H54 (cell line): Measurements from ENCODE around the gene MAP2K2.

Experiments used
- DNase-seq: peaks from one replicate; pipeline ENCODE4 v3.0.0; 2011; ENCODE audit warnings: low spot score, mixed read lengths; ENCODE audit not compliant: insufficient read length
- FAIRE-seq: peaks from 3 replicates; lab custom pipeline; 2011; peaks lifted over from hg19 to GRCh38; lab: Jason Lieb, UNC
- POLR2A ChIP-seq: IDR thresholded peaks from 2 replicates; pipeline ENCODE4 v1.6.1; 2011; ENCODE audit warnings: low read depth, mild to moderate bottlenecking, low read length

MAP2K2 gene

GRCh38 chr19:4051175-4052101 lies 72.5 kb downstream of the MAP2K2 start:
- TF ChIP-seq POLR2A, result no peak
- DNase-seq (peak; percentile 97), FAIRE-seq (no peak)

- TF ChIP-seq POLR2A, result no peak
- DNase-seq (no peak), FAIRE-seq (no peak)
Measured at GRCh38 chr19:4049432-4049831, 74.5 kb downstream of the MAP2K2 start.

- no peak for TF ChIP-seq POLR2A
- FAIRE-seq (no peak), DNase-seq (no peak)
Measured at GRCh38 chr19:4046946-4047683, 76.8 kb downstream of the MAP2K2 start.

- DNase-seq (no peak), FAIRE-seq (no peak)
- no peak for TF ChIP-seq POLR2A
Measured at GRCh38 chr19:4046362-4046691, 77.6 kb downstream of the MAP2K2 start.

- DNase-seq (no peak), FAIRE-seq (no peak)
- TF ChIP-seq POLR2A, result no peak
Measured at GRCh38 chr19:4045597-4046361, 78.1 kb downstream of the MAP2K2 start.

GRCh38 chr19:4044990-4045465 lies 78.9 kb downstream of the MAP2K2 start:
- DNase-seq (no peak), FAIRE-seq (no peak)

GRCh38 chr19:4043966-4044715 lies 79.8 kb downstream of the MAP2K2 start:
- FAIRE-seq (no peak), DNase-seq (no peak)
- no peak for TF ChIP-seq POLR2A

More at GRCh38 chr19:4044990-4045465, 78.9 kb downstream of the MAP2K2 start:
- TF ChIP-seq POLR2A, result no peak

- DNase-seq (no peak), FAIRE-seq (no peak)
- TF ChIP-seq POLR2A, result no peak
Measured at GRCh38 chr19:4043401-4043800, 80.5 kb downstream of the MAP2K2 start.

- FAIRE-seq (no peak), DNase-seq (no peak)
- no peak for TF ChIP-seq POLR2A
Measured at GRCh38 chr19:4042731-4043082, 81.2 kb downstream of the MAP2K2 start.

GRCh38 chr19:4042064-4042730 lies 81.7 kb downstream of the MAP2K2 start:
- DNase-seq, result no peak
- FAIRE-seq, result no peak
- no peak for TF ChIP-seq POLR2A
